DND-41 (cell line): Measurements from ENCODE around the gene OIP5.
A peak's percentile ranks its signal among the peaks of the same experiment; 100 is the strongest.
"Not testable (repeated sequence)": the region's sequence is repeated elsewhere in the genome, so short reads cannot be mapped to it uniquely, and the experiment has no call there.

ENCODE experiments used
- ATAC-seq: fragments of 200-7000 bp; cut with Tn5 transposase; 3 replicates; pipeline ENCODE4 v1.9.1; 2021; ENCODE audit warnings: low read depth; ENCODE audit not compliant: insufficient read depth
- DNase-seq: peaks from one replicate; pipeline ENCODE4 v3.0.0-alpha.2; 2020
- H2AFZ ChIP-seq: 2 replicates; pipeline ENCODE4 v1.6.0; 2012; ENCODE audit warnings: low read depth, low read length
- H3K27ac ChIP-seq: 2 replicates; pipeline ENCODE4 v1.5.1; 2012; ENCODE audit warnings: low read length, inconsistent platforms
- H3K27me3 ChIP-seq: fragments of 200-600 bp; sonication (generic); 2 replicates; pipeline ENCODE4 v1.6.0; 2012; ENCODE audit warnings: low read length, mild to moderate bottlenecking, inconsistent platforms; ENCODE audit not compliant: insufficient read depth, poor library complexity
- H3K36me3 ChIP-seq: 2 replicates; pipeline ENCODE4 v1.5.1; 2012; ENCODE audit warnings: low read length, inconsistent platforms; ENCODE audit not compliant: insufficient read depth
- H3K4me1 ChIP-seq: 2 replicates; pipeline ENCODE4 v1.5.1; 2012; ENCODE audit warnings: mild to moderate bottlenecking, low read length; ENCODE audit not compliant: insufficient read depth
- H3K4me2 ChIP-seq: 2 replicates; pipeline ENCODE4 v1.6.0; 2012; ENCODE audit warnings: mild to moderate bottlenecking, moderate library complexity, low read length, inconsistent platforms; ENCODE audit not compliant: insufficient read depth
- H3K4me3 ChIP-seq, 2 experiments: fragments of 200-600 bp in 1 of 2; shearing (Covaris generic) in 1 of 2; 2 replicates each; pipeline ENCODE4 v1.5.1; 2012 to 2016; ENCODE audit warnings: inconsistent platforms in 2 of 2, low read length in 2 of 2, mild to moderate bottlenecking in 2 of 2, low read depth in 1 of 2, moderate library complexity in 1 of 2
- H3K79me2 ChIP-seq: 2 replicates; pipeline ENCODE4 v1.6.0; 2012; ENCODE audit warnings: low read length, inconsistent platforms; ENCODE audit not compliant: insufficient read depth
- H3K9ac ChIP-seq: 2 replicates; pipeline ENCODE4 v1.6.0; 2012; ENCODE audit warnings: low read depth, mild to moderate bottlenecking, inconsistent platforms, low read length, moderate library complexity
- H3K9me3 ChIP-seq: 2 replicates; pipeline ENCODE4 v1.5.1; 2012; ENCODE audit warnings: low read length, moderate library complexity, mild to moderate bottlenecking, inconsistent platforms; ENCODE audit not compliant: insufficient read depth, severe bottlenecking
- H4K20me1 ChIP-seq: 2 replicates; pipeline ENCODE4 v1.6.0; 2012; ENCODE audit warnings: low read length; ENCODE audit not compliant: insufficient read depth
- CTCF ChIP-seq: IDR thresholded peaks from 2 replicates; pipeline ENCODE4 v1.5.1; 2012; ENCODE audit warnings: borderline replicate concordance, low read length, moderate library complexity, mild to moderate bottlenecking; ENCODE audit not compliant: poor library complexity, severe bottlenecking; ENCODE audit errors: extremely low read depth
- EZH2 ChIP-seq: IDR thresholded peaks from 3 replicates; pipeline ENCODE4 v1.6.1; 2012; ENCODE audit warnings: borderline replicate concordance, low read depth, mild to moderate bottlenecking, moderate library complexity, low read length, inconsistent platforms; ENCODE audit not compliant: severe bottlenecking

The OIP5 gene

GRCh38 chr15:41284427-41285177 lies 47.8 kb downstream of the OIP5 start:
- H4K20me1 ChIP-seq = peaks cover 16% of the 10 kb centered on the region; the same call in 1 of the 2 replicates
- DNase-seq (peak; percentile 23), ATAC-seq (no peak)
- no peaks in the 10 kb centered on the region for H3K27me3 ChIP-seq
- peak overlapping the region; percentile 94 for H3K27ac ChIP-seq
- TF ChIP-seq EZH2 (no peak), CTCF (no peak)
- H3K4me2 ChIP-seq = peak overlapping the region; percentile 95
- H3K9me3 ChIP-seq = no peaks in the 10 kb centered on the region
- peak overlapping the region; percentile 90 for H3K9ac ChIP-seq
- H3K4me1 ChIP-seq = peaks cover 47% of the 10 kb centered on the region
- H3K36me3 ChIP-seq = peaks cover 61% of the 10 kb centered on the region
- peak overlapping the region; percentile 79 to 81 for H3K4me3 ChIP-seq
- H2AFZ ChIP-seq = peak overlapping the region; percentile 86
- peaks cover 59% of the 10 kb centered on the region for H3K79me2 ChIP-seq

GRCh38 chr15:41283653-41284426 lies 48.6 kb downstream of the OIP5 start:
- H3K4me2 ChIP-seq = peak overlapping the region; percentile 95
- TF ChIP-seq CTCF (no peak), EZH2 (no peak)
- ATAC-seq (peak; percentile 98), DNase-seq (peak; percentile 97)
- peak overlapping the region; percentile 90 for H3K9ac ChIP-seq
- H3K27ac ChIP-seq = peak overlapping the region; percentile 94
- peaks cover 47% of the 10 kb centered on the region for H3K4me1 ChIP-seq
- H2AFZ ChIP-seq = peak overlapping the region; percentile 86
- H3K36me3 ChIP-seq = peaks cover 58% of the 10 kb centered on the region
- H3K27me3 ChIP-seq = no peaks in the 10 kb centered on the region
- H3K4me3 ChIP-seq = peak overlapping the region; percentile 79 to 81
- H3K79me2 ChIP-seq = peaks cover 54% of the 10 kb centered on the region
- peaks cover 15% of the 10 kb centered on the region; the same call in 1 of the 2 replicates for H4K20me1 ChIP-seq
- H3K9me3 ChIP-seq = no peaks in the 10 kb centered on the region

- ATAC-seq, H4K20me1 ChIP-seq, DNase-seq, H3K27me3 ChIP-seq, H3K9me3 ChIP-seq: not testable (repeated sequence)
- Histone ChIP-seq H3K79me2 (peaks cover 46% of the 10 kb centered on the region), H3K4me3 (peak overlapping the region in 1 of 2 experiments; percentile 52; a peak in 2 of 4 replicates), H3K4me2 (peak overlapping the region; percentile 57), H3K4me1 (peaks cover 40% of the 10 kb centered on the region), H3K27ac (peak overlapping the region; percentile 88), H3K9ac (peak overlapping the region; percentile 90), H3K36me3 (peaks cover 51% of the 10 kb centered on the region), H2AFZ (peak overlapping the region; percentile 76)
Measured at GRCh38 chr15:41282980-41283652, 49.3 kb downstream of the OIP5 start.

- H3K4me3 ChIP-seq, H3K27me3 ChIP-seq, H3K9me3 ChIP-seq, H2AFZ ChIP-seq, H4K20me1 ChIP-seq, H3K4me2 ChIP-seq, ATAC-seq, H3K9ac ChIP-seq, DNase-seq: not testable (repeated sequence)
- H3K4me1 ChIP-seq = peaks cover 35% of the 10 kb centered on the region
- H3K27ac ChIP-seq = peak overlapping the region; percentile 3; the same call in 1 of the 2 replicates
- peaks cover 44% of the 10 kb centered on the region for H3K36me3 ChIP-seq
- peaks cover 41% of the 10 kb centered on the region for H3K79me2 ChIP-seq
Measured at GRCh38 chr15:41282436-41282835, 50.0 kb downstream of the OIP5 start.
